Measurements from ENCODE around the gene MAN2A2.

Gene MAN2A2

DNA sequence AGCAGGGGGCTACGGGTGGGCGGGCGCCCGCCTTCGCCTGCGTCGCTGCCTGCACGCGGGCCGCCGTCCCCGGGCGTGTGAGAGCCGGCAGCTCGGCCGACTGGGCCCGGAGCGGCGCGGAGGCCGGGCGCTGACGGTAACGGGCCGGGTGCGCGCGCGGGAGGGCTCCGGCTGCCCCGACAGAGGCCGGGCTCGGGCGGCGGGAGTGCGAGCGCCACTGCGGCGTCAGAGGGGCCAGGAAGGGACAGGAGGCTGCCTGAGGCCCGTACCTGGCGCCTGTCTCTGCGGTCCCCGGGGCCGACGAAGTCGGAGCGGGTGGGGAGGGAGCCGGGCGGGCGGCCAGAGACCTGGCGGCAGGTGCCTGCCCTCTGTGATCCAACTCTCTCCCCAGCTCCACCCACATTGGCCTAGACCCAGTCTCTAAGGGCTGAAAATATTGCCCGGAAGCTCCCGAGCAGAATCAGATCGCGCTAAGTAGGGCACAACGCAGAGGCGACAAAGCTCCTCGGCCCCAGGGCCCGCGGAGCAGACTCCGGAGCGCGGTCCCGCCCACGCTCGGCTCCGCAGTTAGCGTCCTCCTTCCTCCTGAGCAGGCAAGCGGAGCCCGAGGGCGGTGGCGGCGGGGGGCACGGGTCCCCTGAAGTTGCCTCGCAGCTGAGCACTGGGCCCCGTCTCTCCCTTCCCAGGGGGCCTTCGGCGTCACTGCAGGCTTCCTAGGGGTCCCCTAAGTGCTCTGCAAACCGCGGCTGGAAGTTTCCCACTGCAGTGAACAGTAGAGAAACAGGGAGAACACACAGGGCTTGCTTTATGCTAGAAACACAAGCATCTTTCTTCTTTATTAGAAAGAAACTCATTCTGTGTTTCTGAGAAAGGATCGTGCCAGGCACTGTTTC is at the start of gene MAN2A2:
TSS of gene MAN2A2 (plus strand) at position 463 of the 893 bp plus-strand sequence. CDS start 906 bp downstream, outside the sequence.
- peak; percentile 81 for DNase-seq

DNA sequence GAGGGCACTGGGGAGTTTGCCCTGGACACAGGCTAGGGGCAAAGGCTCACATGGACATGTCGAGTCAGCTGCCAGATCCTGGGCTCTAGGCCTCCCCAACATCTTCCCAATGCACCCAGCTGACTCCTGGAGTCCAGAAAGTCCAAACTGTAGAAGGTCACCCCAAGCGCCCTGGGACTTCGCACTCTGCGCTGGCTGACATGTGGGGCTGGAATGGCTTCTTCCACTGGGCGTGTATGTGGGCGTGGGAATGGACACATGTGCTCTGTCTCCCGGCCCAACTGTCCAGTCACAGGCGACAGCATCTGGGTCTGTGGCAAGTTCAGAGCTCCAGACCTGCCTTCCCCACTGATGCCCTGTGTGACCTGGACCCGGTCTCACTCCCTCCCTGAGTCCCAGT is 48.0 kb upstream of the MAN2A2 start:
- no peak for DNase-seq

DNA sequence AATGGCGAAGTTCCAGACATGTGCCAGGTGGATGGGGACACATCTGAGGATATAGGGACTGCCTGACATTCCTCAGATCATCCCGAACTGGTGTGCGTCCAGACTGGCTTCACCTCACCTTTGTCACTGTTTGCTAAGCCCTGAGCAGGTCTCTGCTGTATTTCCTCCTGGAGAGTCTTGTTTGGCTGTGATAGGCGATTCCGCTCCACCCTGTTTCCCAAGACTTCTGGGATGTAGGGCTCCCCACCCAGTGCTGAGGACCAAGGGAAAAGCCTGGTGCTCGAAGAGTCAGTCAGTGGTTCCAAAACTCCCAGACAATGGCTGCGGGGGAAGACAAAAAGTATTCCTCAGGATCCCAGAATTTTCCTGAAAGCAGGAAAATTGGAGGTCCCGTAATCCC is 45.8 kb upstream of the MAN2A2 start:
- no peak for DNase-seq

DNA sequence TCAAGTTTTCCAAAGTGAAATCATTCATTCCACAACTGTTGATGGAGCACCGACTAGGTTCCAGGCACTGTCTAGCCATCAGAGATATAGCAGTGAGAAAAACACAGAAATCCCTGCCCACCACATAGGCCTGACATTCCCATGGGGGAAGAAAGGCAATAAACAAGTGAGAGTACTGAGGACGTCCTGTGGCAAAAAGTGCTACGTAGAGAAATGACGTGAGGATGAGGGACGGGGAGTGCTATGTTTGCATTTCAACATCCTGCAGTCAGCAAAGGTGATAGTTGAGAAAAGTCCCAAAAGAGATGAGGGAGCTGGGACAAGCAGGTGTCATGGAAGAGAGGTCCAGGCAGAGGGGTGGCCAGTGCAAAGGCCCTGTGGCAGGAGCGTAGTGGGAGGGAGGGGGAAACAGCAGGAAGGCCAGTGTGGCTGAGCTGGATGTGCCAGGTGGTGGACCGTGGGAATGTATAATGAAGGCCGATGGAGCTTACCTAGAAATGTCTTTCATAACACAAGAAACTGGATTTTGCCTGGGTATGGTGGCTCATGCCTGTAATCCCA is 45.1 kb upstream of the MAN2A2 start:
- DNase-seq: no peak

DNA sequence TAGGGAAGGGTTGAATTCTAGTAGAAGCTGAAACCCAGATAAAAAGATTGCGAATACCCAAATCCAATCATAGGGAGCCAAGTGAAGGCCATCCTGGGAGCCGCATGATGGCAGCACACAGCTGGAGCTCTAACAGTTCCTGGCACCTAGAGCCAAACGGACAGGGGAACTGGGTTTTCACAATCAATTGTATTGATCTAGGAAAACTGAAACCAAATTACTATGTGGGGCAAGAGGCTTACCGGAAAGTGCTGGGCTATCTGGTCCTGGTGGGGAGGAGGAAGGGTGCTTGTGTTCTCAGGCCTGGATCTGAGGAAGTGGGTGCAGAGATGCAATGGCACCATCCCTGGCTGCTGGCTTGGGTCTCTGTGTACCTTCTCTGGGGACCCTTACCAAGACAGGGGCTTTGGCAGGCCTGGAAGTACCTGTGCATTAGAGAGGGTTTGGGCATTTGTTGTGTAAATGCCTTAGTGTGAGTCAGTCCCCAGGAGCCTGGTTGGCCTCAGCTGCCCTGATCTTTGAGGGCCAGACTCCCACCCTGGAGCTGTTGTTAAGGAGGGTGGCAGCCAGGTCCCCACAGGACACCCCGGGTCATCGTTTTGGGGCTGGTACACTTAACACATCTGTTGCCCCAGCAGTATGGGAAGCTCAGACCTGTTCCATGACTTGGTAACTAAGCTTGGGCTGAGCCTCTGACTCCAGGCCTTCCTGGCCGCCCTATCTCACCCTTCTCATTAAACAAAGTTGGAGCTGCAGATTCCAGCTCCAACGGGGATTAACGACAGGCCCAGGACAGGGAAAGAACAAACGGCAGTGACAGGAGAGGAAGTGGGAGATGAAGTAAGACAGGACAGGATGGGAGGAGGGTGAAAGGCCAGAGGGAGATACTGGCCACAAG is 43.6 kb upstream of the MAN2A2 start:
- DNase-seq: no peak

DNA sequence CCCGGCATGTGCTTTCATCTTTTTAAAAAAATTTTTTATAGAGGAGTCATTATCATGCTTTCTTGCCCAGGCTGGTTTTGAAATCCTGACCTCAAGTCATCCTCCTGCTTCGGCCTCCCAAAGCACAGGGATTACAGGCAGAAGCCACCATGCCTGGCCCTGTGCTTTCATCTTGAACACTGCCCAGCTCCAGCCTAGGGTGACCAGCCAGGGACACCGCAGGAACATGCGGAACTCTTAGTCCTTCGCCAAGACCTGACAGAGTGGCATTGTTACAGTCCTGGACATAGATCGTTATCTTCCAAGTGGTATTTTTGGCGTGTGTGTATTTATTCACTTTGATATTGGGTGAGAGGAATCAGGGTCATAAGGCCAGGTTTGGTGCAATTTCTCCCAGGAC is 42.7 kb upstream of the MAN2A2 start:
- DNase-seq: no peak

DNA sequence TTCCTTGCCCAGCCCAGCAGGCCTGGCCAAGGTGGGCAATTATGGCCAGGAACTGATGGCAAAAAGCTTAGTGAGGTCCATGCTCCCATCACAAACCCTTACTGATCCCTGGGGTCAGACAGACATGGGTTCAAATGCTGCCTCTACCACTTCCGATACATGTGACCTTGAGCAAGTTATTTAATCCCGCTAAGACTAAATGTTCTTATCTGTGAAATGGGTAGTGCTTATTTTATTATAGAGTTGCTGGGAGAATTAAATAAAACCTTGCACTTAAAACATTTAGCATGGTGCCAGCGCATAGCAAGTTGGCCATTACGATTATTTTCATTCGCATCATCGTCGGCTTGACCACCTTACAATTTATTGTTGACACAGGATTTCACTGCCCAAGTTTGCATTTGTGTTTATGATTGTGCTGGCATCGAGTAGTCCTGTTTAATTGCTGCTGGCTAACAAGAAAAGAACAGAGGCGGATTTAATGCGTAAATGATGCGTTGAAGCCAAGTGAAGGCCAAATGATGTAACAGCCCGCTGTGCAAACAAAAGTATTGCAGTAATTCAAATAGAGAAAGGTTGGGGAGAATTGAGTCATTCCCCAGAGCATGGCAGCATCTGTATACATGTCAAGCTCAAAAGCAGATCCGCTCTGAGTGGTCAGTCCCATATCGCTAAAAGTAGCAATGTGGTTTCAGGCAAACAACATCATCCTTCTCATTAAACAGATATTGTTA is 42.0 kb upstream of the MAN2A2 start:
- DNase-seq: no peak

DNA sequence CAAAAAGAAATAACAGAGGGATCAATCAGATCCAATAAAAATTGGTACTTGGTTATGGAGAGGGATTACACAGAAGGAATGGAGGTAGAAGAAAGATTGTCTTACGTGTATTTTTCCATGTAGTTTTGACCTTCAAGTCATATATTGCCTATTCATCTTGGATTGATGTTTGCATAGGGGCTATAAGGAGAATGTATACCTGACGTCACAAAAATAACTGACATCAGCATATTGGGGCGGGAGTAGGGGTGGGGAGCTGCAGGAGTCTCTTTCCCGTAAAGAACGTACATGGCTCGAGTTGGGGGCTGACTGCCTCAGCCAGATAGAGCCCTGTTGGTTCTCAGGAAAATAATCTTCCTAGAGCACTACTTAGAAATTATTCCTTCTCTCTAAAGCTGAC is 40.6 kb upstream of the MAN2A2 start:
- DNase-seq: no peak

DNA sequence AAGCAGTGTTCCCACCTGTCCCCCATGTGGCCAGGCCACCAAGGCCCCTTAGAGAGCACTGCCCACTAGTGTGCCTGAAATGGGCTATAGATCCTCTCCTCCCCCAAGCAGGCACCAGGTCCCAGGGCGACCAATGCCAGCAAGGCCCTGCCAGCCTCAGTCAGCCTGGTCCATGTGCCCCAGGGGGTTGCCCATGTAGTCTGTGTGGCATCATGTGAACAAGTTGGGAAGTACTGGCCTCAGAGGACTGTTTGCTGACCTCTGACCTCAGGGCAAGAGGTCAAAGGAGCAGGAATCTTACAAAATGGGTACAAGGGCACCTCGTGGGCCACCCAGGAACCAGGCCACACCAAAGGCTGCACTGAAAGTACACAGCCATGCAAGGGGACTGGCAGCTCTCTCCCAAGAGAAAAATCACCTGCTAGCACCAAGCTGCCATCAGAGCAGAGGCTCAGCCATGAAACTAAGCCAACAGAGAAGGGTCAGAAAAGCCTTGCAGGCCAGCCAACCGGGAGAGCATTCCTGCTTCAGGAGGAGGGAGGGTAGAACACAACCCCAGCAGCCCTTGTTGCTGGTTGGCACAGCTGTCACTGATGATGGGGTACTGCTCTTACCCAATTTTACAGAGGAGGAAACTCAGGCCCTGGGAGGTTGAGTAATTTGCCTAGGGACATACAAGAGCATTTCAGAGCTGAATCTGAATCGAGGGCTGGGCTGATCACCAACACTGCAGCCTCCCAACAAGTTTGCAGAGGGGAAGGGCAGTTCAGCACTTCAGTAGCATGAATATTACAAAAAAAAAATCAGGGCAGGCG is 39.9 kb upstream of the MAN2A2 start:
- DNase-seq: no peak

DNA sequence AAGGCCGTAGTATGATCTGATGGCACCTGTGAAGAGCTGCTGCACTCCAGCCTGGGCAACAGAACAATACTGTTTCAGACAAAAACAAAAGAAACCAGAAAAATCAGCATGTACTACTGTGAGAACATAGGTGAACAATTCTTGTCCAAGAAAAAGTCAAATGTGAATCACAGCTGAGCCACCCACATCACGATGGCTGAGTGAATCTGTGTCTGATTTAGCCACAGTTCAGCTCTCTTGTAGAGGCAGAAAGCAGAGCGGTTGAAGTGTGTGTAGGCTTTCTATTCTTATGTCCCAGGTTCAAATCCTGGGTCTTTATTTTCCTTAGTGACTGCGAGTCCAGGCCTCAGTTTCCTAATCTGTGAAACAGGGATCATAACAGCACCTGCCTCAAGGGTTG is 39.1 kb upstream of the MAN2A2 start:
- no peak for DNase-seq

DNA sequence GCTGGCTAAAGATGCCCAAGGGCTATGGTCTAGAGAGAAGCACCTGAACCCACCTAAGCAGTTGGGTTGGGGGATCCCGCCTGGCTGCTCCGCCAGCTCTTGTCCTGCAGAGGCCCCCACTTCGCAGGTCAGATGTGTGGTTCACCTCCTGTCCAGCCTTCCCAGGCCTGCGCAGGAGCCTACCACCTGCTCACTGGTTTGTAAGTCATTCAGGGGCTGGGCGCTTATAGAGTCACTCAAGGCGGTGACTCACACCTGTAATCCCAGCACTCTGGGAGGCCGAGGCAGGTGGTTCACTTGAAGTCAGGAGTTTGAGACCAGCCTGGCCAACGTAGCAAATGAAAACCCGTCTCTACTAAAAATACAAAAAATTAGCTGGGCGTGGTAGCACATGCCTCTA is 38.6 kb upstream of the MAN2A2 start:
- DNase-seq: no peak

DNA sequence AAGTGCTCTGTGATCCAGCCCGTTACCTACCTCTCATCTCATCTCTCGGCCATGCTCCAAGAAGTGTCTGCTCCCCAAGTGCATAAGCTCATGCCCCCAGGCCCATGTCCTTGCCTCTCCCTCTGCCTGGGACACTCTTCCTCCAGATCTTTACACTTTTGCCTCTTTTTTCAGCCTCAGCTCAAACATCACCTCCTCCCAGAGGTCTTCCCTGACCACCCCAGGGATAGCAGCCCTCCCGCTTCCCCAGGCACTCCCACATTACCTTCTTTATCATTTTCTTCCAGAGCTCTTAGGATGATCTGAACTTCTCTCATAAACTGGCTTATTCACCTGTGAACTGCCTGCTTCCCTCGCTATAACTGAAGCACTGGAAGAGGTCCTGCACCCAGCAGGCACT is 37.4 kb upstream of the MAN2A2 start:
- no peak for DNase-seq

DNA sequence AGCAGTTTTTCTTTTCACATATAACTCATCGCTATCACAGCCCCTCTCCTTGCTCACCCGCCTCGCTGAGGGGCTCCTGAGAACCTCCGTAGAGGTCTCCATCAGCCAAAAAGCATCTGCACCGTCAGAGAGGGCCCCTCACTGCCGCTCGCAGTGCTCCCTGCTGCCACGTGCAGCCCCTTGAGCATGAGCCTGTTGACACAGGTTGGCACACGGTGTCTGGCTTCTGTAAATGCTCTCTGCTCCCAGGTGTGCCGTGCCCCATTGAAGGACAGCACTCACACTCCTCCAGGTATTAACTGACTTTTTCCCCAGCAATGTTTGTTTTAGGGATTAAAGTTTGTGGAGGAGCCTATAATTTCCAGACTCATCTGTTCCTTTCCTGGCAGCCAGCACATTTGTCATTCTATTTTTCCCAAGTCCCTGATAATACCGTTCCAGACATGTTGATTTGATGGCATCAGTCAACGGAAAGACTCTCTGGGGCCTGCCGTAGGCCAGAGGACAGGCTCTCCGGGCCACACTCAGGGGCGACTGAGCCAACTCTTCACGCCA is 36.9 kb upstream of the MAN2A2 start:
- no peak for DNase-seq

DNA sequence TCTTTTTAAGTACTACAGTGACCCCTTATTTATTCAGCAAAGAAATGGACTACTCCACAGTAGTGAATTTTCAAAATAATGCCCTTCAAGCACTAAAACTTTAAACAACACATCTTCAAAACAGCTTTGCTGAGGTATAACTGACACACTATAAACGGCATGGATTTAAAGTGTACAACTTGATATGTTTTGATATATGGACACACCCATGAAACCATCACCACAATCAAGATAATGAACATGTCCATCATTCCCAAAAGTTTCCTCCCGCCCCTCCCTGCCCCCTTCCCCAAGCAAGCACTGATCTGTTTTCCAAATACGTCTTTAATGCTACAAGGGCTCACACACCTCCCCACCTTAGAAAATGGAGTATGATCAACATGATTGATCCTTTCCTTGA is 36.3 kb upstream of the MAN2A2 start:
- DNase-seq: no peak

DNA sequence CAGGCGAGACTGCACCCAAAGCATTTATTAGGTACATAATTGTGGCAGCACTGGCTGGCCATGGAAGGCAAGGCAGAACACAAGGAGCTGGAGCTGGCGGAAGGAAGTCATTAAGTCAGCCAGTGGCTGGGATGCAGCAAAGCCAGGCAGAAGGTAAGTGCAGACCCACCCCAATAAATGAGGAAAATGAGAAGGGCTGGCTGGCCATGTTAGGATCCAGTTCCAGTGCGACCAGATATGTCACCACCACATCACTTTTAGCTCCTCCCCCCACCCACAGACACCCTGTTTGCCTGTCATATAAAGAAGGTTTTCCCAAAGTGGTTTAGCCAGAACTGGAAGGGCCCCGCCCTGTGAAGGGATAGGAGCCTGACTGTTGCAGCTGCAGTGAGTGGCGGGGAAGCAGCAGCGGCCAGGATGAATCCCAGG is 34.8 kb upstream of the MAN2A2 start, which contains the start of gene FURIN:
TSS of gene FURIN (plus strand) at position 328 of the 429 bp plus-strand sequence. CDS start 7,153 bp downstream, outside the sequence.
- no peak for DNase-seq

DNA sequence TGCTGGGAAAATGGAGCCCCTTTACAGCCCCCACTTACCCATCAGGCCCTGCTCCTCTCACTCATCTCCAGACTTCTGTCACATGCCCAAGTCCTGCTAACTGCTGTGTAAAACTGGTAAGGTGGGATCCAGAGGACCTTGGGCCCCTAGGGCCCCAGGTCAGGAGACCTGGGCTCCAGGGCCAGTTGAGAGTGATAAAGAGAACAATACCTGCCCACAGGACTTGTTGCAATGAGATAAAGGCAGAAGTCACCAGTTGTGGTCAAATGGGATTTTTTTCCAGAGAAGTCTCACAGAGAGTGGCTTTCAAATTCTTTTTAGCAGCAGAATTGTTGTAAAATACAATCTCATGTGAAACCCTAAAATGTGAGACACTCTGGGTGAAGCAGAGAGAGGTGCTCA is 34.0 kb upstream of the MAN2A2 start:
- DNase-seq: no peak

DNA sequence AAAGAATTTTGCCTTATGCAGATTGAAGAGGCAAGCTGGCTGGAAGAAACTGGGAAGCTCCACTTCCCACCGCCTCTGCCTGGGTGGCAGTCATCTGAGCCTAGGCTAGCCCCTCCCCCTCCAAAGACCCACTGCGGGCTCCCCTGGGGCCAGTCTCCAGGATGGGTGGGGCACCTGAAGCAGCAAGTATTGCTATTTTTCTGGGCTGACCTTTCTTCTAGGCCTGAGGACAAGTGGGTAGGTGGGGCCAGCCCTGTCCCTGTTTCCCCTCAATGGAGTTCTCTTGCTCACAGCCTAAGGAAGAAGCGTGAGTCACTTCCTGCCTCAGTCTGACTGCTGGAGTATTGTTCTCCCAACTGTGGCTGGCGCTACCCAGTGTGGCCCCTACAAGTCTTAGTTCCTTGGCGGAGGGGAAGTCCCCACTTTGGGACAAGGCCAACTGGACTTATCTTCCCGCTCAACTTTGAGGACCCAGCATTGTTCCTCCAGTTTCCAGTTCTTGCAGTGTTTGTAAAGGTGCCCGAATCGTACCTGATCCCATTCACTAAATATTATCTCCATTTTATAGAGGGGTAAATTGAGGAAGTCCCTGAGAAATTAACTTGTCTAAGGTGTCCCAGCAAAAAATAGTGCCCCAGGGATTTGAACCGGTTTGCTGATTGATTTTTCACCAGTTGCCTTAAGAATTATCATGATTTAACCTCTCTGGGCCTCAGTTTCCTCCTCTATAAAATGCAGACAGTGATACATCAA is 33.3 kb upstream of the MAN2A2 start:
- DNase-seq: peak; percentile 6

DNA sequence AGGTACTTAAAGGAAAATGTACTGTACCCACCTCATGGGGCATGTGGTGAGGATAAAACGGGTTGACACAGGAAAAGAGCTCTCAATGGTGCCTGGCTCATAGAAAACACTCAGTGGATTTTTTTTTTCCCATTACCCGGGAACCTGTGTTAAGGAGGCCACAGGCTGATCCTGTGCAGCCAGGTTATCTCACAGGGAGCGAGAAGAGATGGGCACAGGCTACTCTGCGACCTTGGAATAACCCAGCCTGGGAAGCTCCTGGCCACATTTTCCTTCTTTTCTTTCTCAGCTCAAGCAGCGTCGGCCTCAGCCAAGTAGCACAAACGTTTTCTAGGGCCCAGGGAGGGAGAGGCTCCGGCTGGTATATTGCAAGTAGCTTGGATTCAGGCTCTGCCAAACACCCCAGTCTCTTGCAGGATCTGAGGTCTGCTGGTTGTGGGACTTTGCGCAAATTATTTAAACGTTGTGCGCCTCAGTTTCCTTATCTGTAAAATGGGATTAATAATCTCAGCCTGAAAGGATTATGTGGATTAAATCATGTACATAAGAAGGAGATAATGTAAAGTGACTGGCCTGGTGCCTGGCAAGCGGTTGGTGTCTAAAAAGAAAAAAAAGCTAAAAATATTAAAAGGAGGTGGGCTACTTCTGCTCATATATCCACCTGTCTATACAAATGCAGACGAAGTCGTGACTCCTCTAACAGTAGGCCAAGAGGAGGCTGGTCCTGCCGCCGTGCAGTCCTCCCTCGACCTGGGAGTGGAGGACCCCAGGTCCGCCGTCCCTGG is 32.6 kb upstream of the MAN2A2 start:
- DNase-seq: peak; percentile 37

DNA sequence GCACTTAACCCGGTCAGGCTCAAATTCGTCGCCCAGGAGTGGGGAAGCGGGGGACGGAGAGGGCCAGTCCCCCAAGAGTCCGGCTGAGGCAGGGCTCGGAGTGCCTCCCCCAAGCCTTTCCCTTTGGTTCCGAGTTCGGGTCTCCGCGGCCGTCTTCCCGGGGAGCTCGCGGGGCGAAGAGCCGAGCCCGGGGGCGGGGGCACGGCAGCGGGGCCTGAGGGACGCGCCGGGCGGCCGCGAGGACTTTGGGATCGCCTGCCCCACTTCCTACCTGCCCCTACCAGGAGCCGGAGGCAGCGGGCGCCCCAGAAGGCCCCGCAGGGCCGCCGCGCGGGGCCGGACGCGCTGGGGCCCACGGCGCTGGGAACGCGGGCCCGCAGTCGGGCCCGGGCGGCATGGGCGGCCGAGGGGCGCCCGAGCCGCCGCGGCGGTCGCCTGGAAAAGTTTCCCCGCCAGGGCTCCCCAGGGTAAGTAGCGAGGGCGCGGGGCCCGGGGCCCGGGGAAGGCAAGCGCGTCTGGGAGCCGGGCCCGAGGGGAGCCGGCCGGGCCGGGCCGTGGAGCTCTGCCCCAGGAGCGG is 31.9 kb upstream of the MAN2A2 start:
- DNase-seq: peak; percentile 27
